Osteocyte (in vitro differentiated cells): ENCODE measurements around the gene ATP8A2. TPM values are rescaled to one million over a fixed set of nuclear protein-coding genes. Genes with fewer than 3 reads are reported as not detected.

ENCODE experiments used
- DNase-seq: peaks from one replicate; pipeline ENCODE4 v3.0.0; 2021; ENCODE audit warnings: mixed read lengths; ENCODE audit not compliant: unreplicated experiment; ENCODE audit errors: extremely low spot score
- H3K27ac Mint-ChIP-seq: one replicate; pipeline ENCODE4 v1.8.0; 2021; ENCODE audit warnings: mild to moderate bottlenecking, mixed read lengths; ENCODE audit not compliant: unreplicated experiment
- H3K27me3 Mint-ChIP-seq: one replicate; pipeline ENCODE4 v1.8.0; 2021; ENCODE audit warnings: mixed read lengths; ENCODE audit not compliant: unreplicated experiment
- H3K36me3 Mint-ChIP-seq: one replicate; pipeline ENCODE4 v1.8.0; 2021; ENCODE audit warnings: mixed read lengths; ENCODE audit not compliant: unreplicated experiment
- H3K4me1 Mint-ChIP-seq: one replicate; pipeline ENCODE4 v1.8.0; 2021; ENCODE audit warnings: mixed read lengths; ENCODE audit not compliant: unreplicated experiment
- H3K4me3 Mint-ChIP-seq: one replicate; pipeline ENCODE4 v1.8.0; 2021; ENCODE audit warnings: mild to moderate bottlenecking, moderate library complexity, mixed read lengths; ENCODE audit not compliant: unreplicated experiment
- H3K9me3 Mint-ChIP-seq: one replicate; pipeline ENCODE4 v1.8.0; 2021; ENCODE audit warnings: mixed read lengths; ENCODE audit not compliant: unreplicated experiment
- CTCF ChIP-seq: fragments of 200-600 bp; sonication (generic); IDR thresholded peaks from 2 replicates; pipeline ENCODE4 v1.5.0; 2021; ENCODE audit warnings: antibody characterized with exemption, mild to moderate bottlenecking, moderate library complexity
- total RNA-seq: library from RNA; stranded (reverse); gene quantifications from 2 replicates; pipeline ENCODE4 v1.2.1, GENCODE V29; 2021

ATP8A2 gene
- total RNA-seq, 1 donor from 2014 or later, result 1.1 TPM

- H3K4me3 Mint-ChIP-seq, result no peak overlapping the region
- peaks cover 39% of the 10 kb centered on the region for H3K4me1 Mint-ChIP-seq
- H3K9me3 Mint-ChIP-seq, result no peaks in the 10 kb centered on the region
- no peak for DNase-seq
- no peak overlapping the region for H3K27ac Mint-ChIP-seq
- no peaks in the 10 kb centered on the region for H3K27me3 Mint-ChIP-seq
- TF ChIP-seq CTCF, result no peak
- H3K36me3 Mint-ChIP-seq, result no peaks in the 10 kb centered on the region
These were observed 486.1 kb downstream of the ATP8A2 start for GRCh38 chr13:25857830-25858229.

GRCh38 chr13:25859528-25859927, 487.8 kb downstream of the ATP8A2 start:
- peak overlapping the region; percentile 29 for H3K27ac Mint-ChIP-seq
- H3K36me3 Mint-ChIP-seq, result no peaks in the 10 kb centered on the region
- no peak for TF ChIP-seq CTCF
- H3K27me3 Mint-ChIP-seq, result no peaks in the 10 kb centered on the region
- no peaks in the 10 kb centered on the region for H3K9me3 Mint-ChIP-seq
- H3K4me1 Mint-ChIP-seq, result peaks cover 33% of the 10 kb centered on the region
- H3K4me3 Mint-ChIP-seq, result no peak overlapping the region
- no peak for DNase-seq

- Mint-ChIP-seq H3K27me3 (no peaks in the 10 kb centered on the region), H3K9me3 (no peaks in the 10 kb centered on the region), H3K36me3 (no peaks in the 10 kb centered on the region), H3K4me3 (peak overlapping the region; percentile 12), H3K4me1 (peaks cover 33% of the 10 kb centered on the region), H3K27ac (peak overlapping the region; percentile 84)
- no peak for TF ChIP-seq CTCF
- no peak for DNase-seq
These were observed 488.5 kb downstream of the ATP8A2 start for GRCh38 chr13:25860265-25860664.

GRCh38 chr13:25860862-25861261, 489.1 kb downstream of the ATP8A2 start:
- DNase-seq, result no peak
- no peaks in the 10 kb centered on the region for H3K27me3 Mint-ChIP-seq
- no peak for TF ChIP-seq CTCF
- no peaks in the 10 kb centered on the region for H3K9me3 Mint-ChIP-seq
- H3K27ac Mint-ChIP-seq, result peak overlapping the region; percentile 84
- peaks cover 34% of the 10 kb centered on the region for H3K4me1 Mint-ChIP-seq
- peak overlapping the region; percentile 12 for H3K4me3 Mint-ChIP-seq
- H3K36me3 Mint-ChIP-seq, result no peaks in the 10 kb centered on the region

GRCh38 chr13:25862156-25862555, 490.4 kb downstream of the ATP8A2 start:
- no peak for DNase-seq
- Mint-ChIP-seq H3K27ac (no peak overlapping the region), H3K27me3 (no peaks in the 10 kb centered on the region), H3K4me1 (peaks cover 38% of the 10 kb centered on the region), H3K36me3 (no peaks in the 10 kb centered on the region), H3K9me3 (no peaks in the 10 kb centered on the region), H3K4me3 (no peak overlapping the region)
- TF ChIP-seq CTCF, result no peak
